Stimulated activated naive CD8-positive, alpha-beta T cell treated with anti-CD3 and anti-CD28 coated beads, Interleukin-15, Interleukin-2, amounts not matched to agents 100 ng/mL and 50 ng/mL, for 24 hours (primary cell): ENCODE data around the gene EEF2.
A peak's percentile ranks its signal among the peaks of the same experiment; 100 is the strongest.
"Not testable (repeated sequence)": the region's sequence is repeated elsewhere in the genome, so short reads cannot be mapped to it uniquely, and the experiment has no call there.

Experiments
- H3K27ac Mint-ChIP-seq: one replicate; pipeline ENCODE4 v1.8.0; 2021; ENCODE audit warnings: mild to moderate bottlenecking, mixed read lengths
- H3K27me3 Mint-ChIP-seq: one replicate; pipeline ENCODE4 v1.8.0; 2021; ENCODE audit warnings: mixed read lengths
- H3K36me3 Mint-ChIP-seq: one replicate; pipeline ENCODE4 v1.8.0; 2021; ENCODE audit warnings: low read depth, mixed read lengths
- H3K4me1 Mint-ChIP-seq: one replicate; pipeline ENCODE4 v1.8.0; 2021; ENCODE audit warnings: low read depth, mixed read lengths
- H3K4me3 Mint-ChIP-seq: one replicate; pipeline ENCODE4 v1.8.0; 2021; ENCODE audit warnings: mild to moderate bottlenecking, mixed read lengths
- H3K9me3 Mint-ChIP-seq: one replicate; pipeline ENCODE4 v1.8.0; 2021; ENCODE audit warnings: mixed read lengths

Gene EEF2

GRCh38 chr19:4007836-4008539, 22.7 kb upstream of the EEF2 start:
- H3K27ac Mint-ChIP-seq = peak overlapping the region; percentile 78
- no peaks in the 10 kb centered on the region for H3K9me3 Mint-ChIP-seq
- H3K36me3 Mint-ChIP-seq = no peaks in the 10 kb centered on the region
- no peaks in the 10 kb centered on the region for H3K27me3 Mint-ChIP-seq
- H3K4me3 Mint-ChIP-seq = peak overlapping the region; percentile 87
- peaks cover 38% of the 10 kb centered on the region for H3K4me1 Mint-ChIP-seq

DNA sequence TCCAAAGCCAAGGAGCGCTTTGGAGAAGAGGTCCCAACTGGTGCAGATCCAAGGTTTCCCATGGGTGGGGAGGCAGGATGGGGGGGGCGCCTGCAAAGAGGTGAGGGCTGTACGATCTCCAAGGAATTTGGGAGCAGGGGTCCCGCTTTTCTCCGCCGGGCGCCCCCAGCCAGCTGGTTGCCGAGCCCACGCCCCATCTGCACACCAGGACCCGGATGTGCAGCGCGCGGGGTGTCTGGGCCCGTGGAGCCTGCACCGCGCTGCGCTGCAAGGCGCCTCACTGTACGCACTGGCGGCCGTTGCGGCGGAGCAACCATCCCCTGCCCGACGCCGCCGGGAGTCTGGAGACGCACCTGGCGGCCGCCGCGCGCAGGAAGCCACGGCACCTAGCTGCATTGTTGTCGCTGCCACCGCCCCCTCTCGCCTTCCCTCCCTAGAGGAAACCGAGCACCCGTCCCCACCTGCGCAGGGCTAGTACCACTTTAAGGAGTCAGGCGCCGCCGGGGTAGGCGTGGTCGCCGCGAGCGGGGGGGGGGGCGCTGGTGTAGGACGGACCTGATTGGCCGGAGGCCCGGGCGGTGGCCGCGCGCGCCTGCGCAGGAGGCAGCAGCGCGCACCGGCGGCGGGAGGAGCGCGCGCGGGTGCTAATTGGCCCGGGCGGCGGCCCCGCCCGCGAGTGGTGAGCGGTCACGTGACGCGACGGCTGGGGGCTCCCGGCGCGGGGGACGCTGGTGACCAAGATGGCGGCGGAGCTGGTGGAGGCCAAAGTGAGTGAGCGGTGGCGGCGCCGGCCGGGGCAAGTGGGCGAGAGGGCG, 22.0 kb upstream of the EEF2 start, which contains the start of gene PIAS4:
Gene PIAS4 (plus strand): TSS at position 716 of the 815 bp plus-strand sequence. CDS start 25 bp downstream, at position 741.
- H3K4me1 Mint-ChIP-seq = peaks cover 35% of the 10 kb centered on the region
- H3K36me3 Mint-ChIP-seq = no peaks in the 10 kb centered on the region
- no peaks in the 10 kb centered on the region for H3K9me3 Mint-ChIP-seq
- H3K27ac Mint-ChIP-seq = peak within 1 kb of the TSS; percentile 78
- peak within 1 kb of the TSS; percentile 87 for H3K4me3 Mint-ChIP-seq
- H3K27me3 Mint-ChIP-seq = no peaks in the 10 kb centered on the region

GRCh38 chr19:4005436-4005835, 20.2 kb upstream of the EEF2 start:
- H3K9me3 Mint-ChIP-seq, H3K27me3 Mint-ChIP-seq, H3K36me3 Mint-ChIP-seq, H3K27ac Mint-ChIP-seq: not testable (repeated sequence)
- Mint-ChIP-seq H3K4me1 (peaks cover 25% of the 10 kb centered on the region), H3K4me3 (peak overlapping the region; percentile 45)

GRCh38 chr19:4000798-4001197, 15.5 kb upstream of the EEF2 start:
- H3K4me3 Mint-ChIP-seq, H3K27ac Mint-ChIP-seq, H3K4me1 Mint-ChIP-seq, H3K27me3 Mint-ChIP-seq, H3K36me3 Mint-ChIP-seq, H3K9me3 Mint-ChIP-seq: not testable (repeated sequence)

- H3K9me3 Mint-ChIP-seq, H3K36me3 Mint-ChIP-seq, H3K27me3 Mint-ChIP-seq, H3K4me3 Mint-ChIP-seq, H3K4me1 Mint-ChIP-seq, H3K27ac Mint-ChIP-seq: not testable (repeated sequence)
These were observed 13.6 kb upstream of the EEF2 start for GRCh38 chr19:3998667-3999412.

DNA sequence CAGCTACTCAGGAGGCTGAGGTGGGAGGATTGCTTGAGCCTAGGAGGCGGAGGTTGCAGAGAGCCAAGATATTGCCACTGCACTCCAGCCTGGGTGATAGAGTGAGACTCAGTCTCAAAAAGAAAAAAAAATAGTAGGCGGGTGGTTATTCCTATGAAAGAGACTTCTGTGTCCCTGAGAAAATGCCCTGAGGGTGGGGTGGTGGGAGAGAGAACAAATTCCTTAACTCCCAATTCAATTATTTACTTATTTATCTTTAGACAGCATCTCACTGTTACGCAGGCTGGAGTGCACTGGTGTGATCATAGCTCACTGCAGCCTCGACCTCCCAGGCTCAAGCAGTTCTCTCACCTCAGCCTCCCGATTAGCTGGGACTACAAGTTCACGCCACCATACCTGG, 10.3 kb upstream of the EEF2 start:
- Mint-ChIP-seq H3K9me3 (peaks cover 4% of the 10 kb centered on the region), H3K4me1 (peaks cover 8% of the 10 kb centered on the region), H3K27me3 (no peaks in the 10 kb centered on the region), H3K27ac (no peak overlapping the region), H3K4me3 (no peak overlapping the region), H3K36me3 (no peaks in the 10 kb centered on the region)

GRCh38 chr19:3990815-3991117, 5.5 kb upstream of the EEF2 start:
- Mint-ChIP-seq H3K4me1 (peaks cover 36% of the 10 kb centered on the region), H3K27me3 (no peaks in the 10 kb centered on the region), H3K9me3 (peaks cover 4% of the 10 kb centered on the region), H3K36me3 (no peaks in the 10 kb centered on the region), H3K4me3 (peak overlapping the region; percentile 38), H3K27ac (peak overlapping the region; percentile 87)

DNA sequence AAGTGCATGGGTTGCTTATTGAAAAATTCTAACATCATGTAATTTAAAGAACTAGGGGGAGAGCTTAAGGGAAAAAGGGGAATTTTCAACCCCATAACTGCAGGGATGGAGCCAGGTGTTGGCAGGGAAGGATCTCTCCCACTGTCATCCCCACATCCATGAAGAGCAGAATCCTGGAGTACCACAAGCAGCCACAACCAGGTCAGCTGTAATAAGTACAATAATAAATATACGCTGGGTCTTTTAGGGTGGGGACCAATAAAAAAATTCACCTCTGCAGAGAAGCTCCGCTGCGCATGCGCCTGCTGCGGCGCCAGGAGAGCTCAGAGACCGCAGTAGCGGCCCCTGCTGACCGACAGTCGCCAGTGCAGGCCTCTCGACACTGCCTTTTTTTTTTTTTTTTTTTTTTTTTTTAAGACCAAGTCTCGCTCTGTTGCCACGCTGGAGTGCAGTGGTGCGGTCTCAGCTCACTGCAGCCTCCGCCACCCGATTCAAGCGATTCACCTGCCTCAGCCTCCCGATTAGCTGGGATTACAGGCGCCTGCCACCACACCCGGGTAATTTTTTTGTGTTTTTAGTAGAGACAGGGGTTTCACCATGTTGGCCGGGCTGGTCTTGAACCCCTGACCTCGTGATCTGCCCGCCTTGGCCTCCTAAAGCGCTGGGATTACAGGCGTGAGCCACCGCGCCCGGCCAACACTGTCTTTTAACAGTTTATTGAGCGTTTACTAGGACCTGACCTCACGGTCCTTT, 2.5 kb upstream of the EEF2 start:
- peak overlapping the region; percentile 98 for H3K4me3 Mint-ChIP-seq
- H3K27me3 Mint-ChIP-seq = no peaks in the 10 kb centered on the region
- H3K9me3 Mint-ChIP-seq = peaks cover 4% of the 10 kb centered on the region
- peaks cover 26% of the 10 kb centered on the region for H3K36me3 Mint-ChIP-seq
- peaks cover 63% of the 10 kb centered on the region for H3K4me1 Mint-ChIP-seq
- H3K27ac Mint-ChIP-seq = peak overlapping the region; percentile 85

- peak overlapping the region; percentile 100 for H3K27ac Mint-ChIP-seq
- H3K9me3 Mint-ChIP-seq = peaks cover 4% of the 10 kb centered on the region
- peaks cover 75% of the 10 kb centered on the region for H3K4me1 Mint-ChIP-seq
- peak overlapping the region; percentile 98 for H3K4me3 Mint-ChIP-seq
- peaks cover 39% of the 10 kb centered on the region for H3K36me3 Mint-ChIP-seq
- H3K27me3 Mint-ChIP-seq = no peaks in the 10 kb centered on the region
These were observed 1.2 kb upstream of the EEF2 start for GRCh38 chr19:3986260-3987041.

GRCh38 chr19:3985643-3986259, 488 bp upstream of the EEF2 start:
- Mint-ChIP-seq H3K36me3 (peaks cover 44% of the 10 kb centered on the region), H3K4me1 (peaks cover 79% of the 10 kb centered on the region), H3K9me3 (peaks cover 2% of the 10 kb centered on the region), H3K4me3 (peak overlapping the region; percentile 98), H3K27me3 (no peaks in the 10 kb centered on the region), H3K27ac (peak overlapping the region; percentile 100)

DNA sequence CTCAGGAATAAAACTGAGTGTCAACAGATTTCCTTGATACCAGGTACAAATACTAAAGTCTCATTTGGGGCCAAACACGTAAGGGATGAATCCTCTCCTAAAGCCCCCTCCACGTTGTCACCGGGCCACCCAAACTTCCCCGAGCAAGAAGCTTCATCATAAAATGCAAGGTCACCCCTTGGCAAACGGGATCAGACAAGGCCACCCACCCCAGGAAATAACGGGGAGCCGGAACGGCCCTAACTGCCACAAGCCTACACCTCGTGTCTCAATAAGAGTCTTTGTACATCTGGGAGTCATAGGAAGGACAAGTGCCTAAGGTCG, 717 bp downstream of the EEF2 start:
- H3K36me3 Mint-ChIP-seq = peaks cover 55% of the 10 kb centered on the region
- no peaks in the 10 kb centered on the region for H3K27me3 Mint-ChIP-seq
- H3K27ac Mint-ChIP-seq = peak overlapping the region; percentile 100
- H3K4me1 Mint-ChIP-seq = peaks cover 78% of the 10 kb centered on the region
- H3K9me3 Mint-ChIP-seq = no peaks in the 10 kb centered on the region
- peak overlapping the region; percentile 98 for H3K4me3 Mint-ChIP-seq

DNA sequence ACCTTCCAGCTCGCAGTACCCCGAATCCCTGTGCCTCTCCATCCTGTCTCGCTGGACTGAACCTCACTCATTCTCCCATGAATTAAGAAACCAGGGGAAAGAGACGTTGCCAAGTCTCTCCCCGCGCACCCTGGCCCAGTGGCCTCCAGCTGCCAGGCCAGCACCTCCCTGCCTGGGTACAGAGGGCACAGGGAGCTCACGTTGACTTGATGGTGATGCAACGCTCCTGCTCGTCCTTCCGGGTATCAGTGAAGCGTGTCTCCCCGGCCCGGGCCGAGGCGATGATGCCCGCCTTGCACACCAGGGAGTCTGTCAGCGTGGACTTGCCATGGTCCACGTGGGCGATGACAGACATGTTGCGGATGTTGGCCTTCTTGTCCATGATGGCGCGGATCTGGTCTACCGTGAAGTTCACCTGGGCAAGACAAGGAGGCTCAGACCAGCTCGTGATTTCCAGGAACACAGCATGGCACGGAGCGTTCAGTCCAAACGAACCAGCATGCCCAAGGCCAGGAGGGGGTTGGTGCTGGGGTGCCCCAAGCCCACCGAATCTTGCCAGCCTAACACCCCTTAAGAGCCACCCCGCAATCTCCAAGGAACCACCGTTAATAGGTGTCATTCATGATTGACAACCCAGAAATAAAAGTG, 1.2 kb downstream of the EEF2 start:
- Mint-ChIP-seq H3K36me3 (peaks cover 60% of the 10 kb centered on the region), H3K27me3 (no peaks in the 10 kb centered on the region)

GRCh38 chr19:3983542-3983914, 1.7 kb downstream of the EEF2 start:
- Mint-ChIP-seq H3K4me1 (peaks cover 80% of the 10 kb centered on the region), H3K4me3 (peak overlapping the region; percentile 98), H3K27me3 (no peaks in the 10 kb centered on the region), H3K27ac (peak overlapping the region; percentile 100), H3K9me3 (no peaks in the 10 kb centered on the region), H3K36me3 (peaks cover 63% of the 10 kb centered on the region)

More for the DNA sequence above, 1.2 kb downstream of the EEF2 start:
- H3K27ac Mint-ChIP-seq = peak overlapping the region; percentile 100
- no peaks in the 10 kb centered on the region for H3K9me3 Mint-ChIP-seq
- peak overlapping the region; percentile 98 for H3K4me3 Mint-ChIP-seq
- peaks cover 79% of the 10 kb centered on the region for H3K4me1 Mint-ChIP-seq
